Hair follicular keratinocyte (primary cell): ENCODE results near the gene SNRNP200. TPM values are rescaled to one million over a fixed set of nuclear protein-coding genes. Genes with fewer than 3 reads are reported as not detected.

Experiments
- total RNA-seq: library from RNA; depleted of rRNA; stranded (reverse); fragments of >200 nt; gene quantifications from 2 replicates; pipeline ENCODE4 v1.2.3, GENCODE V29; 2015

Gene SNRNP200
- total RNA-seq = 48.8 and 68.5 TPM in 2 replicates

GRCh38 chr2:96305091-96305978, at the start of gene SNRNP200:
Gene SNRNP200 (minus strand): TSS chr2:96305546. CDS start chr2:96305437, 109 bp downstream.

GRCh38 chr2:96325041-96325883, 19.9 kb upstream of the SNRNP200 start, which contains the start of gene ITPRIPL1:
Gene ITPRIPL1 (plus strand): TSS chr2:96325317. CDS start chr2:96325840, 523 bp downstream.

GRCh38 chr2:96265840-96266679, 39.3 kb downstream of the SNRNP200 start, which contains the start of the genes CIAO1 and TMEM127:
Gene CIAO1 (plus strand): TSS chr2:96266225. CDS start chr2:96266351, 126 bp downstream.
Gene TMEM127 (minus strand): TSS chr2:96265997. CDS start chr2:96265381, 616 bp downstream.

Other genes starting within 250 kb of the SNRNP200 start
- 0.08 TPM in 1 of 2 replicates, not detected in the other for gene ADRA2B, start 189.0 kb downstream of the SNRNP200 start, total RNA-seq
- gene ASTL, start 167.0 kb downstream of the SNRNP200 start, total RNA-seq = not detected in 2 replicates
- gene DUSP2, start 160.1 kb downstream of the SNRNP200 start, total RNA-seq = 14.1 and 14.2 TPM in 2 replicates
- 75.4 and 120 TPM in 2 replicates for gene STARD7, start 96.7 kb downstream of the SNRNP200 start, total RNA-seq
- 21.2 and 21.9 TPM in 2 replicates for gene TMEM127, start 39.5 kb downstream of the SNRNP200 start, total RNA-seq
- 74.4 and 78.2 TPM in 2 replicates for gene CIAO1, start 39.3 kb downstream of the SNRNP200 start, total RNA-seq
- 0.55 and 1.0 TPM in 2 replicates for gene ITPRIPL1, start 19.8 kb upstream of the SNRNP200 start, total RNA-seq
- 10.9 and 38.8 TPM in 2 replicates for gene NCAPH, start 30.2 kb upstream of the SNRNP200 start, total RNA-seq
- not detected in 2 replicates for gene NEURL3, start 199.8 kb upstream of the SNRNP200 start, total RNA-seq
- 7.7 and 12.9 TPM in 2 replicates for gene ARID5A, start 231.2 kb upstream of the SNRNP200 start, total RNA-seq